RWPE2 (cell line): ENCODE measurements around the gene TADA2B.

Experiments
- ATAC-seq: fragments of 200-7000 bp; cut with Tn5 transposase; 3 replicates; pipeline ENCODE4 v1.9.1; 2021; ENCODE audit warnings: low read depth
- DNase-seq: peaks from one replicate; pipeline ENCODE4 v3.0.0-alpha.2; 2020; ENCODE audit warnings: low spot score
- H3K27ac ChIP-seq: fragments of 450-650 bp; 2 replicates; pipeline ENCODE4 v1.5.1; 2017; ENCODE audit warnings: mild to moderate bottlenecking; ENCODE audit not compliant: poor library complexity, severe bottlenecking
- H3K27me3 ChIP-seq: fragments of 250-450 bp; sonication (Bioruptor Pico); 2 replicates; pipeline ENCODE4 v1.5.1; 2021; ENCODE audit warnings: mild to moderate bottlenecking, moderate library complexity; ENCODE audit not compliant: insufficient read depth, poor library complexity, severe bottlenecking
- H3K36me3 ChIP-seq: fragments of 250-450 bp; sonication (Bioruptor Pico); 2 replicates; pipeline ENCODE4 v1.5.1; 2020; ENCODE audit warnings: low read depth, mild to moderate bottlenecking, moderate library complexity
- H3K4me1 ChIP-seq: fragments of 250-450 bp; sonication (Bioruptor Pico); 2 replicates; pipeline ENCODE4 v1.5.1; 2021; ENCODE audit warnings: mild to moderate bottlenecking, moderate library complexity; ENCODE audit not compliant: insufficient read depth, poor library complexity, severe bottlenecking
- H3K4me3 ChIP-seq: fragments of 250-450 bp; sonication (Bioruptor Pico); 2 replicates; pipeline ENCODE4 v1.5.1; 2021; ENCODE audit warnings: mild to moderate bottlenecking, moderate library complexity; ENCODE audit not compliant: severe bottlenecking
- H3K9me3 ChIP-seq: fragments of 250-450 bp; sonication (Bioruptor Pico); 2 replicates; pipeline ENCODE4 v1.5.1; 2021; ENCODE audit warnings: mild to moderate bottlenecking, moderate library complexity; ENCODE audit not compliant: severe bottlenecking
- CTCF ChIP-seq: fragments of 450-650 bp; IDR thresholded peaks from one replicate; pipeline ENCODE4 v1.5.1; 2017; ENCODE audit warnings: mild to moderate bottlenecking, moderate library complexity; ENCODE audit not compliant: poor library complexity, severe bottlenecking

The TADA2B gene

GRCh38 chr4:7034262-7035081, 8.7 kb upstream of the TADA2B start:
- Histone ChIP-seq H3K4me3 (no peak overlapping the region), H3K9me3 (no peaks in the 10 kb centered on the region), H3K36me3 (peaks cover 27% of the 10 kb centered on the region), H3K27ac (peak overlapping the region; percentile 19), H3K4me1 (peaks cover 5% of the 10 kb centered on the region), H3K27me3 (no peaks in the 10 kb centered on the region)
- no peak for TF ChIP-seq CTCF
- DNase-seq = no peak
- peak; percentile 86 for ATAC-seq

GRCh38 chr4:7037425-7037824, 5.7 kb upstream of the TADA2B start:
- TF ChIP-seq CTCF = no peak
- Histone ChIP-seq H3K4me1 (peaks cover 5% of the 10 kb centered on the region), H3K36me3 (peaks cover 4% of the 10 kb centered on the region; the same call in 1 of the 2 replicates), H3K27ac (no peak overlapping the region), H3K27me3 (no peaks in the 10 kb centered on the region), H3K9me3 (no peaks in the 10 kb centered on the region), H3K4me3 (no peak overlapping the region)
- ATAC-seq (no peak), DNase-seq (no peak)

GRCh38 chr4:7040765-7041164, 2.4 kb upstream of the TADA2B start:
- ATAC-seq = no peak
- no peak for TF ChIP-seq CTCF
- no peak overlapping the region for H3K27ac ChIP-seq

GRCh38 chr4:7041246-7041645, 1.9 kb upstream of the TADA2B start:
- no peak overlapping the region for H3K27ac ChIP-seq
- no peak overlapping the region for H3K4me3 ChIP-seq
- TF ChIP-seq CTCF = no peak
- no peaks in the 10 kb centered on the region for H3K9me3 ChIP-seq
- peaks cover 4% of the 10 kb centered on the region for H3K4me1 ChIP-seq
- no peaks in the 10 kb centered on the region for H3K27me3 ChIP-seq
- ATAC-seq (no peak), DNase-seq (no peak)
- no peaks in the 10 kb centered on the region for H3K36me3 ChIP-seq

More at GRCh38 chr4:7040765-7041164, 2.4 kb upstream of the TADA2B start:
- no peaks in the 10 kb centered on the region for H3K9me3 ChIP-seq
- no peak overlapping the region for H3K4me3 ChIP-seq
- H3K4me1 ChIP-seq = peaks cover 4% of the 10 kb centered on the region
- no peaks in the 10 kb centered on the region for H3K36me3 ChIP-seq
- DNase-seq = no peak
- H3K27me3 ChIP-seq = no peaks in the 10 kb centered on the region
